Measurements from ENCODE around the gene ALPL.

DNA sequence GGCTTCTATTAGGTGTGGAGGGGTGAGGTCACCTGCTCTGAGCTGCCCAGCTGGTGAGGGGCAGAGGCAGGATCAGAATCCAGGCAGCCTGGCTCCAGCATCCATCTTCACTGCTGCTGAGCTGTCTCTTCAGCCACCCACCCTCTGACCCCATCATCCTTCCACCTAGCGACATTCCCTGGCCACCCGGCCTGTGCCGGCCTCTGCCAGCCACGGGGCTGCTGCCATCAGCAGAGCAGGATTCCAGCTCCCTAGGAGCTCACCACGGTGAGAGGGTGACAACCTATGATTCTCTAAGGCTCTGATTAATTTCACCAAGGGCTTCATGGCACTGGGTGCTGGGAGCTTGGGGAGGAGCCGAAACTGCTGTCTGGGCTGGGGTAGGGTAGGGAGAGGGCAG lies 32.1 kb downstream of the ALPL start:
- TF ChIP-seq, protein P1, sequence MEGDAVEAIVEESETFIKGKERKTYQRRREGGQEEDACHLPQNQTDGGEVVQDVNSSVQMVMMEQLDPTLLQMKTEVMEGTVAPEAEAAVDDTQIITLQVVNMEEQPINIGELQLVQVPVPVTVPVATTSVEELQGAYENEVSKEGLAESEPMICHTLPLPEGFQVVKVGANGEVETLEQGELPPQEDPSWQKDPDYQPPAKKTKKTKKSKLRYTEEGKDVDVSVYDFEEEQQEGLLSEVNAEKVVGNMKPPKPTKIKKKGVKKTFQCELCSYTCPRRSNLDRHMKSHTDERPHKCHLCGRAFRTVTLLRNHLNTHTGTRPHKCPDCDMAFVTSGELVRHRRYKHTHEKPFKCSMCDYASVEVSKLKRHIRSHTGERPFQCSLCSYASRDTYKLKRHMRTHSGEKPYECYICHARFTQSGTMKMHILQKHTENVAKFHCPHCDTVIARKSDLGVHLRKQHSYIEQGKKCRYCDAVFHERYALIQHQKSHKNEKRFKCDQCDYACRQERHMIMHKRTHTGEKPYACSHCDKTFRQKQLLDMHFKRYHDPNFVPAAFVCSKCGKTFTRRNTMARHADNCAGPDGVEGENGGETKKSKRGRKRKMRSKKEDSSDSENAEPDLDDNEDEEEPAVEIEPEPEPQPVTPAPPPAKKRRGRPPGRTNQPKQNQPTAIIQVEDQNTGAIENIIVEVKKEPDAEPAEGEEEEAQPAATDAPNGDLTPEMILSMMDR (conservative IDR thresholded peaks at IDR 0.05 in 1 of 2, IDR thresholded peaks at IDR 0.05 in 1 of 2; ENCODE audit: low read depth in 1 of 2, low read length in 2 of 2), result no peak
- no peak for TF ChIP-seq EZH2 (IDR thresholded peaks at IDR 0.05; ENCODE audit: low read length, missing control alignments)

Measured in fibroblast of lung (primary cell).